BLaER1 treated with 17β-estradiol and CSF1 and Interleukin-3, amounts not matched to agents 10 nM and 100 nM (cell line): ENCODE results near the gene SLC38A9.

Experiments used
- H3K27ac ChIP-seq, 11 experiments: shearing (Covaris generic); formaldehyde crosslinking; 2 replicates each; pipeline ENCODE4 v1.8.1; 2022
- H3K27me3 ChIP-seq, 11 experiments: shearing (Covaris generic); formaldehyde crosslinking; 2 replicates each; pipeline ENCODE4 v1.8.1; 2022
- H3K36me3 ChIP-seq, 11 experiments: shearing (Covaris generic); formaldehyde crosslinking; 2 replicates each; pipeline ENCODE4 v1.8.1; 2022
- H3K4me1 ChIP-seq, 10 experiments: shearing (Covaris generic); formaldehyde crosslinking; 2 replicates each; pipeline ENCODE4 v1.8.1; 2022
- H3K4me2 ChIP-seq, 11 experiments: shearing (Covaris generic); formaldehyde crosslinking; 2 replicates each; pipeline ENCODE4 v1.8.1; 2022
- H3K4me3 ChIP-seq, 10 experiments: shearing (Covaris generic); formaldehyde crosslinking; 2 replicates each; pipeline ENCODE4 v1.8.1; 2022
- H3K9ac ChIP-seq, 11 experiments: shearing (Covaris generic); formaldehyde crosslinking; 2 replicates each; pipeline ENCODE4 v1.8.1; 2022
- H3K9me3 ChIP-seq, 11 experiments: shearing (Covaris generic); formaldehyde crosslinking; replicated peaks in 1 of 11; 2 replicates each; pipeline ENCODE4 v1.8.1; 2022
- H4K20me1 ChIP-seq, 11 experiments: shearing (Covaris generic); formaldehyde crosslinking; 2 replicates each; pipeline ENCODE4 v1.8.1; 2022
- Cebpa-rat ChIP-seq, 11 experiments: shearing (Covaris generic); IDR thresholded peaks; 2 replicates each; pipeline ENCODE4 v1.8.1; 2022

Gene SLC38A9

DNA sequence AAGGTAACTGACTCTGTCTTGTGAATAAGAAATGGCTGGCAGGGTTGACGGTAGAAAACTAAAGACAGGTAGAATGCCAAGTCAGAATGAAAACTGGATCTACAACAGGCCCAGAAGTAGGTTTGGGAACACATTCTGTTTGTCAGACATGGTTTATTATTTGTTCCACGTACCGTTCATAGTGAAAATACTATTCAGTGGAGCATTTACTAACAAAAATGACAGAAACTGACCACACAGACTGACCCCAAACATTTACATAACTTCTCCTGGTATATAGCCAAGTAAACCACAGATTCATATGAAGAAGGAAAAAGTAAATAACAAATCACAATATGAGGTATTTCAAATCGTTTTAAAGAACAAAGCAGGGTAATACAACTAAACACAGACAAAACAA, 73.7 kb downstream of the SLC38A9 start:
- Histone ChIP-seq H3K4me1 (0 out of 20 replicates have a peak, but pooled peaks cover 0 to 6% (median 0%) of the 10 kb centered on the region in 10 experiments), H3K36me3 (peaks cover 0 to 74% (median 27%) of the 10 kb centered on the region in 11 experiments; a peak in 17 of 22 replicates), H3K27me3 (no peaks in the 10 kb centered on the region), H3K27ac (no peak overlapping the region), H3K9ac (no peak overlapping the region), H4K20me1 (no peaks in the 10 kb centered on the region), H3K4me3 (no peak overlapping the region), H3K9me3 (no peaks in the 10 kb centered on the region), H3K4me2 (no peak overlapping the region)
- TF ChIP-seq Cebpa-rat (IDR thresholded peaks at IDR 0.05) = no peak

DNA sequence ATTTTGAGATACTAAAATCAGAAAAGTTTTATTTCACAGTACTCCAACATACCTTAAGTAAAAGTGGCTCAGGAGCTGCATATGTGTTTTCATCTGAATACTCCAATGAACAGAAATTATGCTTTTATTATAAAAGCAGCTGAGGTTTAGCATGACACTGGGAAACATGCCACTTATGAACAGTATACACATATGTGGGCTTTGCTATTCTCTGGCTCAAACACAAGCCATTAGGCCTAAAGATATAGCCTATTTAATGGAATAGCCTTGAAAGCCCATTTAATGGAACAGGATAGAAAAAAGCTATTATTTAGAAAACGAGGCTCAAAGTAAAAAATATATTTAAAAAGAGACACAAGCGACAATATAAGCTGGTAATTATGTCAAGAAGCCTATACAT, 74.1 kb downstream of the SLC38A9 start:
- Histone ChIP-seq H3K27ac (no peak overlapping the region), H3K36me3 (peaks cover 2 to 75% (median 31%) of the 10 kb centered on the region in 11 experiments; a peak in 19 of 22 replicates), H3K4me1 (0 out of 20 replicates have a peak, but pooled peaks cover 0 to 6% (median 0%) of the 10 kb centered on the region in 10 experiments), H4K20me1 (no peaks in the 10 kb centered on the region), H3K27me3 (no peaks in the 10 kb centered on the region), H3K4me3 (no peak overlapping the region), H3K4me2 (no peak overlapping the region), H3K9ac (no peak overlapping the region), H3K9me3 (no peaks in the 10 kb centered on the region)
- TF ChIP-seq Cebpa-rat (IDR thresholded peaks at IDR 0.05) = no peak

DNA sequence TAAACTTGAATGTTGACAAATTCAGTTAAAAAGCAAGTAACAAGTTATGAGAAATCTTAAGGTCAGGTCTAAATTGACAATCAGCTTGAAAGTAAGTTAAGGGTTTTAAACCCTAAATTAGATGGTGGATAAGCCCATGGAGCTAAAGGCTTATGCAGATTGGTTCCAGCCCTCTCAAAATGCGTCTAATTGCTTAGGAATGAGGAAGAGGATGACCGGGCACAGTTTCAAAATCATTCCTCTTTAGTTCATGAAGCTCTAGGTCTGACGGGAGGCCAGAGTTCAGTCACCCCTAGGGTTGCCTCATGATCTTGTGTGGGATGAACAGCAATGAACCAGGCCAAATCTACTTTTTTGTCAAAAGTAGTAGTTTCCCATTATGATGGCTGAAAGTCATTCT, 75.4 kb downstream of the SLC38A9 start:
- Histone ChIP-seq H3K4me3 (no peak overlapping the region), H3K27ac (no peak overlapping the region), H3K9me3 (no peaks in the 10 kb centered on the region), H3K4me2 (peak overlapping the region in 1 of 11 experiments; percentile 15; a peak in 1 of 22 replicates), H3K36me3 (peaks cover 4 to 75% (median 27%) of the 10 kb centered on the region in 11 experiments; a peak in 19 of 22 replicates), H4K20me1 (no peaks in the 10 kb centered on the region), H3K4me1 (0 out of 20 replicates have a peak, but pooled peaks cover 0 to 6% (median 0%) of the 10 kb centered on the region in 10 experiments), H3K9ac (no peak overlapping the region), H3K27me3 (no peaks in the 10 kb centered on the region)
- no peak for TF ChIP-seq Cebpa-rat (IDR thresholded peaks at IDR 0.05)

DNA sequence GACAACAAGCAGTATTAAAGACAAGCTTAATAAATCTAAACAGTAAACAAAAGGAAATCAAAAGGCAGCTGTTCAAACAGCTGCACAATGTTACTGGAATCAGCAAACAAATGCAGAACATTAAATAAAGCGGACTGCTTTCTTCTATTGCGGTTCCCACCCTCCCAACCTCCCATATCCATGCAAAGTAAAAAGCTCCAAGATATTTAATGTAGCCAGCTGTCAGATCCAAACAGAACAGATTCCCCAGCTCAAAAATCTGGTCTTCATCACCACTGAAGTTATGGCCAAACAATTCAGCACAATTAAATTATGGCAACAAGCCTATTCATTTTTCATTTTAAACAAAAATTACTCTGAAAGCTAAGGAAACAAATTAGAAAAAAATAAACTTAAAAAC, 75.9 kb downstream of the SLC38A9 start:
- Histone ChIP-seq H3K4me2 (no peak overlapping the region), H3K27ac (no peak overlapping the region), H3K4me1 (0 out of 20 replicates have a peak, but pooled peaks cover 0 to 6% (median 0%) of the 10 kb centered on the region in 10 experiments), H3K27me3 (no peaks in the 10 kb centered on the region), H3K36me3 (peaks cover 4 to 73% (median 22%) of the 10 kb centered on the region in 11 experiments; a peak in 17 of 22 replicates), H3K9me3 (no peaks in the 10 kb centered on the region), H3K9ac (no peak overlapping the region), H3K4me3 (no peak overlapping the region), H4K20me1 (no peaks in the 10 kb centered on the region)
- TF ChIP-seq Cebpa-rat (IDR thresholded peaks at IDR 0.05) = no peak

DNA sequence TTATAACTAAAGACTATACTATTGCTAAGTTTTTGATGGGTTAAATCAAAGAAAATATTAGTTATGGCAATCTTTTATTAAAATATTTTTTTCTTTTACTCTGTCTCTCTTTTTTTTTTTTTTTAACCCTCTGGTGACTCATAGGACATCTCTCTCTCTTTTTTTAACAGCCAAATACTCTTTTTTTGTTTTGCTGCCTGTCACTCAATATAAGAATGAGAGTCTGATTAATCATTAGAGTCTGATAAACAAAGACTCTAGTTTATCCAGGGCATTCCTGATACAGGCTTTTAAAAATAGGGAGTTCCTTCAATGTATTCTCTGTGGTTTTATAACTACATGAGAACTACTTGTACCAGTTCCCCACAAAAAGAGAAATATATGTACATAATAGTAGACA, 77.3 kb downstream of the SLC38A9 start:
- no peaks in the 10 kb centered on the region for H4K20me1 ChIP-seq
- no peaks in the 10 kb centered on the region for H3K27me3 ChIP-seq
- H3K4me1 ChIP-seq = 0 out of 20 replicates have a peak, but pooled peaks cover 0 to 6% (median 0%) of the 10 kb centered on the region in 10 experiments
- peaks cover 5 to 74% (median 22%) of the 10 kb centered on the region in 11 experiments; a peak in 18 of 22 replicates for H3K36me3 ChIP-seq
- H3K9me3 ChIP-seq = no peaks in the 10 kb centered on the region
- TF ChIP-seq Cebpa-rat (IDR thresholded peaks at IDR 0.05) = no peak
- H3K4me2 ChIP-seq = no peak overlapping the region
- H3K9ac ChIP-seq = no peak overlapping the region
- no peak overlapping the region for H3K27ac ChIP-seq
- no peak overlapping the region for H3K4me3 ChIP-seq

DNA sequence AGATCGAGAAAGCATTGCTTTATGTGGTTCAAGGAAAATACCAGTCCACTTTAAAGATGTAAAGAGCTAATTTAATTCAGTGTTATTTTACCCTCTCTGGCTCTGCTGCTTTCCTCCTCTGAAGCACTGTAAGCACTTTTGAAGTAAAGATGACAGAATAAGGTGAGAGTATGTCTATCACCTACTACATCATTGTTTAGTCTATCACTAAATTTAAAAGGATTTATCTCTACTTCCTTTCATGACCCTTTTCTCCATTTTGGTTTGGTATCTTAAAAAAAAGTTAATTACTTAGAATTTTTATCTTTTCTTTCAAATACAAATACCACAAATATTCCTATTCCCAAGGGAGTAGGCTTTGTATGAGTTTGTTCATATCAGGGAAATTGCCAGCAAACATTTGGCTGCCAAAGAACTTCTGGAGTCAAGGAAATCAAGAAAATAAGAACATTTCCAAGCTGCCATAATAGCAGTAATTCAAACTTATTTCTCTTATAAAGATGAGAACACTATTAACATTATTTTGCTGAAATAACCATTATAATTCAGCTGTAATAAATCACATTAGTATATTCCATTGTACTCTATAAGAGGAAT, 77.8 kb downstream of the SLC38A9 start:
- no peaks in the 10 kb centered on the region for H4K20me1 ChIP-seq
- H3K9me3 ChIP-seq = no peaks in the 10 kb centered on the region
- TF ChIP-seq Cebpa-rat (IDR thresholded peaks at IDR 0.05) = no peak
- 0 out of 20 replicates have a peak, but pooled peaks cover 0 to 6% (median 0%) of the 10 kb centered on the region in 10 experiments for H3K4me1 ChIP-seq
- H3K36me3 ChIP-seq = peaks cover 5 to 78% (median 22%) of the 10 kb centered on the region in 11 experiments; a peak in 18 of 22 replicates
- no peak overlapping the region for H3K4me2 ChIP-seq
- no peaks in the 10 kb centered on the region for H3K27me3 ChIP-seq
- no peak overlapping the region for H3K4me3 ChIP-seq
- H3K9ac ChIP-seq = no peak overlapping the region
- H3K27ac ChIP-seq = no peak overlapping the region

DNA sequence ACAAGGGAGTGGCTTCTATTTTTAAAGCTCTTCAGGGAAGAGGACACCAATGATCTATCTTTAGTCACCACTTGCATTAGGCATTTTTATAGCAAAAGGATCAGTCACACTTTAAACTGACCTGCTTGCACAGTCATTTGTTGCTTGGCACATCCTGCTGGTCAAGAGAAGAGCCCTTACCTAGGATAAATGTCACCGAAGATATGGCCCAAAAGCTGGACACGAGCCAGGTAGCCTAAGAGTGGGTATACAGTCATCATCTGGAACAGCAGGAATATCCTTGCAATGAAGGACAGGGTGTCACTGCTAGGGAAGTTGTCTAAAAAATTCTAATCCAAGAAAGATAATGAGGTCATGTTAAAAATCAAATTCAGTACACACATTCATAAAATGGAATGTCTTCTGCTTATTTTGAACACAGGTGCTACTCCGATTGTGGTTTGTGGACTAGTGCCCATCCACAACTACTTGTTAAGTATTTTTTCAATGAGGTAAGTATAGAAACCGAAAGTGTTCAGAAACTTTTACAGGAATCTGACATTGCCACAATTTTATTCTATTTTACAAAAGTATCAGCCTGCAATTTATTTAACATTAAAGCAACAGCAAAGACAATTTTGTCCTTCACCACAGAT, 78.4 kb downstream of the SLC38A9 start:
- TF ChIP-seq Cebpa-rat (IDR thresholded peaks at IDR 0.05) = no peak

DNA sequence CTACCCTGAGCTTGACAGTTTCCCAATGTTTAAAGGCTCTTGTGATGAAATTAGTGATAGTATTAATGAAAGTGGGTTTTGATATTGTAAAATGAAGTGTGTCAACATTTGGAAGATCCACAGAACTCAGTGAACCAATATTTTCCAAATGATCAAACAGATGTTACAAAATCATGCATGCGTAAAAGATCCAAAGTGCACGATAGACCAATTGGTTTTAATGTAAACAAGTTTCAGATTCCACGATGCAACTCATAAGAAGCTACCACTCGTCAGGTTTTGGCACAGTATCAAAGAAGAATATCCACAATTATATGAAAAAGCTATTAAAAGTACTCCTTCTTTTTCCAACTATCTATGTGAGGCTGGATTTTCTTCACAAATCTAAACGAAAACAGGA, 82.3 kb downstream of the SLC38A9 start:
- Histone ChIP-seq H3K4me1 (no peaks in the 10 kb centered on the region), H3K4me3 (no peak overlapping the region), H4K20me1 (no peaks in the 10 kb centered on the region), H3K27me3 (no peaks in the 10 kb centered on the region), H3K9ac (no peak overlapping the region), H3K36me3 (peaks cover 0 to 78% (median 17%) of the 10 kb centered on the region in 11 experiments; a peak in 18 of 22 replicates), H3K9me3 (no peaks in the 10 kb centered on the region), H3K4me2 (no peak overlapping the region), H3K27ac (no peak overlapping the region)
- TF ChIP-seq Cebpa-rat (IDR thresholded peaks at IDR 0.05) = no peak

More for the DNA sequence above, 78.4 kb downstream of the SLC38A9 start:
- no peaks in the 10 kb centered on the region for H4K20me1 ChIP-seq
- 0 out of 20 replicates have a peak, but pooled peaks cover 0 to 6% (median 0%) of the 10 kb centered on the region in 10 experiments for H3K4me1 ChIP-seq
- no peak overlapping the region for H3K9ac ChIP-seq
- H3K9me3 ChIP-seq = no peaks in the 10 kb centered on the region
- no peak overlapping the region for H3K4me3 ChIP-seq
- H3K4me2 ChIP-seq = no peak overlapping the region
- H3K27me3 ChIP-seq = no peaks in the 10 kb centered on the region
- H3K27ac ChIP-seq = no peak overlapping the region
- H3K36me3 ChIP-seq = peaks cover 5 to 76% (median 22%) of the 10 kb centered on the region in 11 experiments; a peak in 18 of 22 replicates

DNA sequence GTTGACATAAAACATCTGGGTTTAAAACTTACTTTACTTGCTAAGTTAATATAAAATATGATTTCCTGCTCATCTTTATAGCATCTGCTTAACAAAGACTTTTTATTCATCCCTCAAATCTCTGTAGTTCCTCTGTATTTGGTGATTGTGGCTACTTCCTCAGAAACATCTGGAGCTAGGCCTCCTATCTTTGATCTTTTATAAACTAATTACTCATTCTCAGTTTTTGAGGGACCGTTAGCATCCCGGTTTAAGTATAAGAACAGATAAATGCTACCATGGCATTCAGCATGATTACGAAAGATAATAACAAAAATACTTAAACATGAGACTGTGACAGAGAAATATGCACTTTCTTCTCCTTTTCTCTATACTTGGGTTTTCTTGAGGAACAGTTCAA, 85.3 kb downstream of the SLC38A9 start:
- Histone ChIP-seq H3K36me3 (peaks cover 0 to 57% (median 10%) of the 10 kb centered on the region in 11 experiments; a peak in 12 of 22 replicates), H3K4me2 (no peak overlapping the region), H4K20me1 (no peaks in the 10 kb centered on the region), H3K27me3 (no peaks in the 10 kb centered on the region), H3K4me3 (no peak overlapping the region), H3K4me1 (no peaks in the 10 kb centered on the region), H3K9ac (no peak overlapping the region), H3K27ac (no peak overlapping the region), H3K9me3 (no peaks in the 10 kb centered on the region)
- no peak for TF ChIP-seq Cebpa-rat (IDR thresholded peaks at IDR 0.05)
